K562 (cell line): ENCODE results near the gene ABHD14A. TPM values are rescaled to one million over a fixed set of nuclear protein-coding genes. Genes with fewer than 3 reads are reported as not detected.

ENCODE experiments used
- ATAC-seq: fragments of 200-7000 bp; cut with Tn5 transposase; 3 replicates; pipeline ENCODE4 v1.9.1; 2020; ENCODE audit warnings: moderate library complexity
- BruUV-seq: library from RNA; stranded (reverse); fragments of 400-500 nt; replicated peaks from 2 replicates; lab custom pipeline; 2021; lab: Mats Ljungman, UMichigan
- CTCF ChIA-PET: fragments of 300-600 bp; formaldehyde crosslinking; extraction: SDS; loops from one replicate; lab custom pipeline; 2021; ENCODE audit warnings: low intra/inter-chr PET ratio; lab: Yijun Ruan, JAX
- POLR2A ChIA-PET: fragments of 300-600, 350-650 bp; sonication (Branson Sonifier 250); formaldehyde crosslinking; extraction: SDS; loops from one replicate; lab custom pipeline; 2021; ENCODE audit warnings: antibody characterized with exemption, inconsistent platforms; lab: Yijun Ruan, JAX
- DNase-seq, 4 experiments: peaks; one replicate each; pipeline versions ENCODE4 v3.0.0 to v3.0.0-alpha.2; 2011 to 2018; ENCODE audit warnings: low spot score in 3 of 4, mixed read lengths in 3 of 4; ENCODE audit errors: extremely low read depth in 1 of 4
- FAIRE-seq: peaks from 2 replicates; lab custom pipeline; 2011; peaks lifted over from hg19 to GRCh38; lab: Jason Lieb, UNC
- H2AFZ ChIP-seq: 2 replicates; pipeline ENCODE4 v1.6.0; 2011; ENCODE audit warnings: low read depth, low read length, control low read depth, inconsistent platforms
- H3K27ac ChIP-seq: fragments of 200-600 bp; 3 replicates; pipeline ENCODE4 v1.8.0; 2011; ENCODE audit warnings: low read depth, mild to moderate bottlenecking, control low read depth, inconsistent platforms, low read length, moderate library complexity, mixed read lengths; ENCODE audit errors: extremely low read depth
- H3K27me3 ChIP-seq, 2 experiments: fragments of 300-600 bp in 1 of 2; 2 replicates in 1 of 2; 3 replicates in 1 of 2; pipeline versions ENCODE4 v1.6.0 to v1.8.0; 2011; ENCODE audit warnings: inconsistent platforms in 2 of 2, low read length in 2 of 2, mild to moderate bottlenecking in 1 of 2, mixed read lengths in 1 of 2, moderate library complexity in 1 of 2; ENCODE audit not compliant: control insufficient read depth in 2 of 2, insufficient read depth in 2 of 2
- H3K36me3 ChIP-seq: fragments of 300-600 bp; 3 replicates; pipeline ENCODE4 v1.8.0; 2011; ENCODE audit warnings: mild to moderate bottlenecking, low read length, inconsistent platforms; ENCODE audit not compliant: control insufficient read depth, insufficient read depth
- H3K4me1 ChIP-seq, 2 experiments: fragments of 200-600 bp in 1 of 2; replicated peaks in 1 of 2; 2 replicates in 1 of 2; 3 replicates in 1 of 2; pipeline versions ENCODE4 v1.5.1 to v1.8.0; 2011; ENCODE audit warnings: inconsistent platforms in 2 of 2, low read length in 2 of 2, mild to moderate bottlenecking in 1 of 2, mixed read lengths in 1 of 2, moderate library complexity in 1 of 2; ENCODE audit not compliant: control insufficient read depth in 2 of 2, insufficient read depth in 2 of 2
- H3K4me2 ChIP-seq: 2 replicates; pipeline ENCODE4 v1.6.1; 2011; ENCODE audit warnings: low read length, control low read depth, inconsistent platforms, mixed read lengths; ENCODE audit not compliant: insufficient read depth
- H3K4me3 ChIP-seq: fragments of 200-600 bp; sonication (generic), shearing (Covaris generic); 2 replicates; pipeline ENCODE4 v1.5.1; 2016; ENCODE audit warnings: control low read depth, inconsistent platforms
- H3K79me2 ChIP-seq: fragments of 200-600 bp; 3 replicates; pipeline ENCODE4 v1.8.0; 2011; ENCODE audit warnings: low read length, inconsistent platforms; ENCODE audit not compliant: control insufficient read depth, insufficient read depth
- H3K9ac ChIP-seq, 2 experiments: 2 replicates each; pipeline versions ENCODE4 v1.6.0 to v1.6.1; 2011; ENCODE audit warnings: low read depth in 2 of 2, low read length in 2 of 2, control low read depth in 1 of 2, inconsistent platforms in 1 of 2, mild to moderate bottlenecking in 1 of 2, mixed read lengths in 1 of 2; ENCODE audit not compliant: insufficient read depth in 1 of 2
- H3K9me1 ChIP-seq: one replicate; pipeline ENCODE4 v1.6.0; 2011; ENCODE audit warnings: inconsistent platforms, mild to moderate bottlenecking, low read length, moderate library complexity; ENCODE audit not compliant: control insufficient read depth, insufficient read depth
- H3K9me3 ChIP-seq: replicated peaks from 2 replicates; pipeline ENCODE4 v1.5.1; 2011; ENCODE audit warnings: low read depth, low read length, inconsistent platforms; ENCODE audit not compliant: control insufficient read depth, insufficient read depth
- H4K20me1 ChIP-seq: replicated peaks from 2 replicates; pipeline ENCODE4 v1.6.1; 2011; ENCODE audit warnings: low read length, inconsistent platforms, mixed read lengths; ENCODE audit not compliant: control insufficient read depth, insufficient read depth
- C11orf30 ChIP-seq: fragments of 450-650 bp; IDR thresholded peaks from 2 replicates; pipeline ENCODE4 v1.6.1; 2016; ENCODE audit warnings: low read depth, mild to moderate bottlenecking
- CAMTA2 ChIP-seq: fragments of 250-450 bp; sonication (Bioruptor Pico); conservative IDR thresholded peaks from 2 replicates; pipeline ENCODE4 v1.5.1; 2022
- CTBP1 ChIP-seq: fragments of 450-650 bp; IDR thresholded peaks from 2 replicates; pipeline ENCODE4 v1.6.1; 2016; ENCODE audit warnings: borderline replicate concordance
- DACH1 ChIP-seq: fragments of 450-650 bp; IDR thresholded peaks from 2 replicates; pipeline ENCODE4 v1.6.1; 2018; ENCODE audit not compliant: partially characterized antibody
- HDAC1 ChIP-seq, 2 experiments: fragments of 450-650 bp; IDR thresholded peaks; 2 replicates each; pipeline ENCODE4 v1.6.1; 2016 to 2017; ENCODE audit warnings: inconsistent platforms in 1 of 2, mild to moderate bottlenecking in 1 of 2, moderate library complexity in 1 of 2
- MYNN ChIP-seq, 2 experiments: sonication (generic); formaldehyde crosslinking in 1 of 2; IDR thresholded peaks; 2 replicates each; pipeline versions ENCODE4 v1.5.0 to v1.6.1; 2016 to 2020; ENCODE audit warnings: antibody characterized with exemption in 1 of 2, missing genetic modification reagents in 1 of 2
- NR2C2 ChIP-seq, 2 experiments: fragments of 200-800 bp in 1 of 2; sonication (Bioruptor generic) in 1 of 2; sonication (generic) in 1 of 2; formaldehyde crosslinking in 1 of 2; IDR thresholded peaks; 2 replicates each; pipeline versions ENCODE4 v1.6.1 to v1.8.0; 2016 to 2022; ENCODE audit warnings: mild to moderate bottlenecking in 1 of 2, missing compliant biosample characterization in 1 of 2, missing genetic modification characterization in 1 of 2, missing genetic modification reagents in 1 of 2
- RAD21 ChIP-seq, 2 experiments: fragments of 250-450 bp in 1 of 2; fragments of 450-650 bp in 1 of 2; sonication (Bioruptor Pico) in 1 of 2; formaldehyde crosslinking in 1 of 2; IDR thresholded peaks in 1 of 2; conservative IDR thresholded peaks in 1 of 2; 2 replicates each; pipeline versions ENCODE4 v1.4.0 to v1.8.0; 2020 to 2022; ENCODE audit warnings: mild to moderate bottlenecking in 2 of 2, moderate library complexity in 1 of 2
- RFX1 ChIP-seq: fragments of 450-650 bp; IDR thresholded peaks from 2 replicates; pipeline ENCODE4 v1.6.1; 2016; ENCODE audit warnings: mild to moderate bottlenecking, moderate library complexity
- SMARCA5 ChIP-seq: fragments of 450-650 bp; IDR thresholded peaks from 2 replicates; pipeline ENCODE4 v1.6.1; 2016
- SMC3 ChIP-seq: conservative IDR thresholded peaks from 2 replicates; pipeline ENCODE4 v1.6.1; 2011; ENCODE audit warnings: low read depth, low read length, improper control_type of control experiment; ENCODE audit not compliant: insufficient read depth
- TSC22D4 ChIP-seq: fragments of 450-650 bp; IDR thresholded peaks from 2 replicates; pipeline ENCODE4 v1.6.1; 2016; ENCODE audit warnings: missing genetic modification characterization, missing biosample characterization, control low read depth
- WGBS: fragments of 100-300 bp; shearing (Covaris generic); methylation state at CpG from one replicate; pipeline ENCODE4 v1.1.6; 2016; ENCODE audit warnings: low coverage, mixed read lengths; ENCODE audit not compliant: insufficient coverage; ENCODE audit errors: missing lambda C conversion rate; 5-methylcytosine and 5-hydroxymethylcytosine counted together
- in situ Hi-C: fragments of 300-500 bp; cut with MboI; formaldehyde crosslinking; loops from 4 replicates; pipeline ENCODE4 v1.15.0; 2018; ENCODE audit warnings: inconsistent platforms, mixed read lengths
- intact Hi-C: fragments of 100-400 bp; cut with micrococcal nuclease; formaldehyde crosslinking; loops from 2 replicates; pipeline ENCODE4 v1.14.2; 2022
- polyA plus RNA-seq, 8 experiments: library from polyadenylated mRNA; depleted of rRNA in 4 of 8; stranded (reverse) in 5 of 8; unstranded in 3 of 8; fragments of >200 nt; fragmentation: Nextera tagmentation in 2 of 8; fragmentation: Illumina TruSeq in 1 of 8; extraction: Ambion mirVana in 2 of 8; extraction: Trizol in 1 of 8; gene quantifications; 2 replicates each; pipeline versions ENCODE4 v1.2.1 to v1.2.3, GENCODE V29; 2011 to 2014; ENCODE audit warnings: inconsistent platforms in 1 of 8, missing spikeins in 1 of 8
- total RNA-seq, 7 experiments: library from RNA; depleted of rRNA in 6 of 7; stranded (reverse); fragments of >200 nt in 6 of 7; fragmentation: Illumina TruSeq in 2 of 7; extraction: Trizol in 2 of 7; gene quantifications; 2 replicates each; pipeline versions ENCODE4 v1.2.1 to v1.2.3, GENCODE V29; 2011 to 2021; ENCODE audit warnings: low replicate concordance in 1 of 7
- TF ChIP-seq, protein P1 (sequence below): fragments of 450-650 bp; IDR thresholded peaks from 2 replicates; pipeline ENCODE4 v1.6.1; 2016; ENCODE audit warnings: borderline replicate concordance
- TF ChIP-seq, protein P2 (sequence below), 2 experiments: fragments of 250-450 bp in 1 of 2; fragments of 450-650 bp in 1 of 2; sonication (Bioruptor Pico) in 1 of 2; IDR thresholded peaks; 2 replicates each; pipeline versions ENCODE4 v1.6.1 to v1.8.0; 2016 to 2021; ENCODE audit warnings: mild to moderate bottlenecking in 2 of 2, moderate library complexity in 2 of 2, missing compliant biosample characterization in 1 of 2, missing genetic modification characterization in 1 of 2

Gene ABHD14A
- total and polyA plus RNA-seq, 9 of the 15 experiments (the other 6 are each of a cell fraction or from before 2014, with no cell fraction given) = 0.90 to 10.5 (median 8.3) TPM

DNA sequence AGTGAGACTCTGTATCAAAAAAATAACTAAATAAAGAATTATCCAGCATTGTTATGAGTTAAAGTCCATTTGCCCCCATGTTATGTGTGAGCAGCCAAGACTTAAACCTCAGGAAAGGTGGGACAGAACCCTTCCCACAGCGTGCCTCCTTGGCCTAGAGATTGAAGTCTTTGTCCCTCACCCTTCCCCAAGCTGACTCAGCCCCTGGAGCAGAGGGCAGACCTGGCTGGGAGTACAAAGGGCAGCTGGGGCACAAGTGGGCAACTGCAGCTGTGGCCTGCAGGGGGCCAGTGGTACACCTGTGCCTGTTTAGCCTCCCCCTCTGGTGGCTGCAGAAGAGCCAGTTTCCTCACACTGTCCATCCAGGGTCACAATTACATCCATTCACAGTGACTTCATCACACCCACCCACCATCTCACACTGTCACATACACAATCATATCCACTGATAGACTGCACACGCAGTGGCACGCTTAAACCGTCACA lies 7.5 kb downstream of the ABHD14A start:
- no peaks in the 10 kb centered on the region for H3K9me3 ChIP-seq
- H3K9ac ChIP-seq = peak overlapping the region; percentile 94 to 97
- 0% methylated on average over 4 of the region's 4 CpGs for WGBS
- peak; percentile 54 for FAIRE-seq
- peak in 3 of 4 experiments; percentile 49 to 67 (median 64) for DNase-seq
- H3K9me1 ChIP-seq = no peaks in the 10 kb centered on the region
- ChIA-PET POLR2A (interaction anchor here (0.6 to 5.2 kb wide), 9 partner anchors 9 to 417 kb away, joined by 3 to 105 read pairs (median 3); partner anchors contain the start of genes ABHD14A, ABHD14B, PARP3 and RPL29), CTCF (no interaction called here)
- H3K27ac ChIP-seq = peak overlapping the region; percentile 91
- H3K4me2 ChIP-seq = peak overlapping the region; percentile 96
- peak overlapping the region; percentile 55 for H3K4me3 ChIP-seq
- in situ Hi-C loops (no loop called here), intact Hi-C loops (no loop called here)
- H4K20me1 ChIP-seq = no peaks in the 10 kb centered on the region
- peak; percentile 57 for ATAC-seq
- TSS peak; percentile 73 for BruUV-seq
- H2AFZ ChIP-seq = peak overlapping the region; percentile 69
- peaks cover 32 to 69% of the 10 kb centered on the region in 2 experiments; a peak in 4 of 5 replicates for H3K4me1 ChIP-seq
- H3K27me3 ChIP-seq = no peaks in the 10 kb centered on the region
- H3K36me3 ChIP-seq = peaks cover 23% of the 10 kb centered on the region; the same call in 2 of the 3 replicates
- H3K79me2 ChIP-seq = peaks cover 47% of the 10 kb centered on the region
- no peak for TF ChIP-seq C11orf30
- TF ChIP-seq CTBP1 = peak; percentile 38; the same call in 1 of the 2 replicates
- 0 out of 2 replicates have a peak, but pooled peaks have one; percentile 2 for TF ChIP-seq SMC3
- TF ChIP-seq SMARCA5 = 0 out of 2 replicates have a peak, but pooled peaks have one; percentile 30
- peak; percentile 65; the same call in 1 of the 2 replicates for TF ChIP-seq NR2C2 (CRISPR knock-in tag; IDR thresholded peaks at IDR 0.05)
- TF ChIP-seq NR2C2 (tag; IDR thresholded peaks at IDR 0.05) = no peak
- TF ChIP-seq CAMTA2 = no peak
- TF ChIP-seq HDAC1 (IDR thresholded peaks at IDR 0.05) = peak in 1 of 2 experiments; percentile 71; a peak in 2 of 4 replicates
- peak in 1 of 2 experiments; percentile 34; a peak in 2 of 4 replicates for TF ChIP-seq RAD21 (CRISPR knock-in tag; conservative IDR thresholded peaks at IDR 0.05 in 1 of 2, IDR thresholded peaks at IDR 0.05 in 1 of 2)
- TF ChIP-seq TSC22D4 (tag) = no peak
- peak; percentile 59 for TF ChIP-seq MYNN (IDR thresholded peaks at IDR 0.05)
- no peak for TF ChIP-seq MYNN (CRISPR knock-in tag; IDR thresholded peaks at IDR 0.05)
- TF ChIP-seq, protein P1, sequence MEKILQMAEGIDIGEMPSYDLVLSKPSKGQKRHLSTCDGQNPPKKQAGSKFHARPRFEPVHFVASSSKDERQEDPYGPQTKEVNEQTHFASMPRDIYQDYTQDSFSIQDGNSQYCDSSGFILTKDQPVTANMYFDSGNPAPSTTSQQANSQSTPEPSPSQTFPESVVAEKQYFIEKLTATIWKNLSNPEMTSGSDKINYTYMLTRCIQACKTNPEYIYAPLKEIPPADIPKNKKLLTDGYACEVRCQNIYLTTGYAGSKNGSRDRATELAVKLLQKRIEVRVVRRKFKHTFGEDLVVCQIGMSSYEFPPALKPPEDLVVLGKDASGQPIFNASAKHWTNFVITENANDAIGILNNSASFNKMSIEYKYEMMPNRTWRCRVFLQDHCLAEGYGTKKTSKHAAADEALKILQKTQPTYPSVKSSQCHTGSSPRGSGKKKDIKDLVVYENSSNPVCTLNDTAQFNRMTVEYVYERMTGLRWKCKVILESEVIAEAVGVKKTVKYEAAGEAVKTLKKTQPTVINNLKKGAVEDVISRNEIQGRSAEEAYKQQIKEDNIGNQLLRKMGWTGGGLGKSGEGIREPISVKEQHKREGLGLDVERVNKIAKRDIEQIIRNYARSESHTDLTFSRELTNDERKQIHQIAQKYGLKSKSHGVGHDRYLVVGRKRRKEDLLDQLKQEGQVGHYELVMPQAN = peak; percentile 80; the same call in 1 of the 2 replicates
- TF ChIP-seq, protein P2, sequence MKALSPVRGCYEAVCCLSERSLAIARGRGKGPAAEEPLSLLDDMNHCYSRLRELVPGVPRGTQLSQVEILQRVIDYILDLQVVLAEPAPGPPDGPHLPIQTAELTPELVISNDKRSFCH (CRISPR knock-in tag; IDR thresholded peaks at IDR 0.05) = no peak
- TF ChIP-seq, protein P2 (tag; IDR thresholded peaks at IDR 0.05) = 0 out of 2 replicates have a peak, but pooled peaks have one; percentile 18
- TF ChIP-seq DACH1 = no peak
- no peak for TF ChIP-seq RFX1
